Suprapubic skin (tissue), 3 donors: ENCODE results near the gene FUZ.

Experiments
- CTCF ChIP-seq, 2 donors: fragments of 200-600 bp in 1 of 2; fragments of 450-650 bp in 1 of 2; sonication (generic) in 1 of 2; IDR thresholded peaks; one replicate each; pipeline ENCODE4 v1.5.1; 2016 to 2019; ENCODE audit warnings: antibody characterized with exemption in 2 of 2, mild to moderate bottlenecking in 1 of 2, moderate library complexity in 1 of 2
- EP300 ChIP-seq: sonication (generic); formaldehyde crosslinking; IDR thresholded peaks from one replicate; pipeline ENCODE4 v1.6.1; 2017; ENCODE audit warnings: antibody characterized with exemption

- TF ChIP-seq CTCF (IDR thresholded peaks at IDR 0.05) (no peak), EP300 (no peak)
Measured at GRCh38 chr19:49833599-49833998, 20.5 kb upstream of the FUZ start.
